HK-2 (cell line): ENCODE results near the gene FZR1.
"Not testable (repeated sequence)": the region's sequence is repeated elsewhere in the genome, so short reads cannot be mapped to it uniquely, and the experiment has no call there.

Experiments
- DNase-seq: peaks from one replicate; pipeline ENCODE4 v3.0.0-alpha.2; 2018; ENCODE audit not compliant: unreplicated experiment

The FZR1 gene

GRCh38 chr19:3573162-3573857, 67.2 kb downstream of the FZR1 start:
- no peak for DNase-seq

- DNase-seq: peak; percentile 90
Observed at GRCh38 chr19:3573858-3574637, 67.9 kb downstream of the FZR1 start.

- no peak for DNase-seq
Observed at GRCh38 chr19:3575260-3575741, 69.2 kb downstream of the FZR1 start.

GRCh38 chr19:3575949-3576673, 70.0 kb downstream of the FZR1 start:
- no peak for DNase-seq

GRCh38 chr19:3576696-3577443, 70.8 kb downstream of the FZR1 start:
- no peak for DNase-seq

- DNase-seq: no peak
Observed at GRCh38 chr19:3577723-3578344, 71.7 kb downstream of the FZR1 start.

- DNase-seq: no peak
Observed at GRCh38 chr19:3578390-3578789, 72.3 kb downstream of the FZR1 start.

GRCh38 chr19:3580156-3580934, 74.2 kb downstream of the FZR1 start:
- DNase-seq: peak; percentile 49

GRCh38 chr19:3581792-3582191, 75.7 kb downstream of the FZR1 start:
- not testable (repeated sequence) for DNase-seq

- not testable (repeated sequence) for DNase-seq
Observed at GRCh38 chr19:3584036-3584802, 78.1 kb downstream of the FZR1 start.

GRCh38 chr19:3585301-3586126, 79.4 kb downstream of the FZR1 start, which contains the start of gene GIPC3:
Gene GIPC3, plus strand, starts transcription at chr19:3585478. Its CDS starts 120 bp downstream, at chr19:3585598.
- DNase-seq: no peak

- no peak for DNase-seq
Observed at GRCh38 chr19:3586127-3586626, 80.1 kb downstream of the FZR1 start.

GRCh38 chr19:3586707-3587346, 80.7 kb downstream of the FZR1 start:
- no peak for DNase-seq
